ENCODE data around the gene MEST.
"Not testable (repeated sequence)": the region's sequence is repeated elsewhere in the genome, so short reads cannot be mapped to it uniquely, and the experiment has no call there.

The MEST gene

DNA sequence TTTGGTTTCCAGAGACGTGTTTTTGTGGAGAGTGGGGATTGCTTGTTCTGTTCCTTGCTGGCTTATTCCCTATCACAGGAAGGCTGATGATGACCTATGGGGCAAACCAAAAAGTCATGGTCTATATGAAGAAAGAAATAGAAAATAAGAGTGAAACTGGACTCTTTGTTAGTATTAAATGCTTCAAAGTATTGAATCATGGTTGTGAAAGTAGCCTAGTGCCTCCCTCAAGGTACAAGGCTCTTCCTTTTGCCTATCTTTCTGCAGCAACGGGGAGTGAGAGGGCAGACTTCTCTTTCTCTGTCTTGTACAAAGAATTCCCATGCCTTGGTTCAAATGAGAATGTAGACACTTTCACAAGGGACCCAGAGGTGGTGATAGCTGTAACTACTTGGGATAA is 9.0 kb downstream of the MEST start:
- no peak for TF ChIP-seq CTCF (IDR thresholded peaks at IDR 0.05; ENCODE audit: insufficient read depth, low read depth, low read length, missing control alignments)
- no peak for DNase-seq (ENCODE audit: low read depth)
- H3K4me3 ChIP-seq (ENCODE audit: low read depth, low read length): no peak overlapping the region

DNA sequence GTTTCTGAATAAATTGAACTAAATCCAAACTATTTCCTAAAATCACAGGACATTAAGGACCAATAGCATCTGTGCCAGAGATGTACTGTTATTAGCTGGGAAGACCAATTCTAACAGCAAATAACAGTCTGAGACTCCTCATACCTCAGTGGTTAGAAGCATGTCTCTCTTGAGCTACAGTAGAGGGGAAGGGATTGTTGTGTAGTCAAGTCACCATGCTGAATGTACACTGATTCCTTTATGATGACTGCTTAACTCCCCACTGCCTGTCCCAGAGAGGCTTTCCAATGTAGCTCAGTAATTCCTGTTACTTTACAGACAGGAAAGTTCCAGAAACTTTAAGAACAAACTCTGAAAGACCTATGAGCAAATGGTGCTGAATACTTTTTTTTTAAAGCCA is 13.9 kb downstream of the MEST start:
- no peak for DNase-seq (ENCODE audit: low read depth)
- no peak overlapping the region for H3K4me3 ChIP-seq (ENCODE audit: low read depth, low read length)
- TF ChIP-seq CTCF (IDR thresholded peaks at IDR 0.05; ENCODE audit: insufficient read depth, low read depth, low read length, missing control alignments): no peak

DNA sequence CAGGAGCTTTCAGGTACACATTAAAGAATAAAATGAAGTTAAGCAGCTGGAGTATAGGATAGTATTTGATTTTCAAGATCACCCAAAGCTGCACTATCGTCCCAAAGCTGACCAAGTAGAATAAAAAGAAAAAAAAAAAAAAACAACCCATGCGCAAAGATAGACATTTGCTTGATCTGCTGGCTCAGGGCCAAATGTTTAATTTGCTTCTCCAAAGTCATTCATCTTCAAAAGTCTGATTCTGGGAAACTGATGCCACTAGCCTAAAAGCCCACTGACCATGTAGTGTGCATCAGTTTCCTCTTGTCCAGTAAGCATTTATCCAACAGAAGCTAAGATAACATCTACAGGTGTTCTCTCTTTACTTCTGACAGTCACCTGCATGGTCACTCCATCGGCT is 14.5 kb downstream of the MEST start:
- no peak for TF ChIP-seq CTCF (IDR thresholded peaks at IDR 0.05; ENCODE audit: insufficient read depth, low read depth, low read length, missing control alignments)
- H3K4me3 ChIP-seq (ENCODE audit: low read depth, low read length): no peak overlapping the region
- no peak for DNase-seq (ENCODE audit: low read depth)

DNA sequence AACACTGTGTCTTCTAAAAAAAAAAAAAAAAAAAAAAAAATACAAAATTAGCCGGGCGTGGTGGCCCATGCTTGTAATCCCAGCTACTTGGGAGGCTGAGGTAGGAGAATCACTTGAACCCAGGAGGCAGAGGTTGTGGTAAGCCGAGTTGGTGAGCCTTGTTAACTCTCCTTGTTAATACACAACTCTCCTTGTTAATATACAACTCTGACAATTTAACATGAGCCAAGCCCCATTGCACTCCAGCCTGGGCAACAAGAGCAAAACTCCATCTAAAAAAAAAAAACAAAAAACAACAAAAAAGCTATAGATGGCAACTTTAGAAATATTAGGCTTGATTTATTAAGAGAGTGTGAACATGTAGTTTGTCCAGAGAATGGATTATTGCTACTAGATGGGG is 20.2 kb downstream of the MEST start:
- not testable (repeated sequence) for DNase-seq (ENCODE audit: low read depth)

DNA sequence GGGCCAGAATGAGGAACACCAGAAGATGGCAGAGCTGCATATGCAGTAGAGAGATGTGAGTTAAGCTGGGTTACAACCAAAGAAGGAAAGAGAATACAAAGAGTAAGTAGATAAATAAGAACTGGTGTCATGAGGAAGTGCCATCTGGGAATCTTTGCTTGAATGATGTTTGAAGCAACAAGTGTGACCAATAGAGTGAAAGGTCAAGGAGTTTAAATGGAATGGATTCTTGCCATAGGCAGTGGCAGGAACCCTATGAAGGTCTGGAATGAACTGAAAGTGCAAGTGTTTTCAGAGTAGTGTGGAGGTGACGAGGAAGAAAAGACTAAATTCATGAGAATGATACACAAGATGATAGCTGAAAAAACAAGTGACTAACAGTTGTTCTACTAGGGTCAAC is 21.6 kb downstream of the MEST start:
- no peak overlapping the region for H3K4me3 ChIP-seq (ENCODE audit: low read depth, low read length)
- no peak for TF ChIP-seq CTCF (IDR thresholded peaks at IDR 0.05; ENCODE audit: insufficient read depth, low read depth, low read length, missing control alignments)
- DNase-seq (ENCODE audit: low read depth): no peak

More for the DNA sequence above, 20.2 kb downstream of the MEST start:
- not testable (repeated sequence) for H3K4me3 ChIP-seq (ENCODE audit: low read depth, low read length)

DNA sequence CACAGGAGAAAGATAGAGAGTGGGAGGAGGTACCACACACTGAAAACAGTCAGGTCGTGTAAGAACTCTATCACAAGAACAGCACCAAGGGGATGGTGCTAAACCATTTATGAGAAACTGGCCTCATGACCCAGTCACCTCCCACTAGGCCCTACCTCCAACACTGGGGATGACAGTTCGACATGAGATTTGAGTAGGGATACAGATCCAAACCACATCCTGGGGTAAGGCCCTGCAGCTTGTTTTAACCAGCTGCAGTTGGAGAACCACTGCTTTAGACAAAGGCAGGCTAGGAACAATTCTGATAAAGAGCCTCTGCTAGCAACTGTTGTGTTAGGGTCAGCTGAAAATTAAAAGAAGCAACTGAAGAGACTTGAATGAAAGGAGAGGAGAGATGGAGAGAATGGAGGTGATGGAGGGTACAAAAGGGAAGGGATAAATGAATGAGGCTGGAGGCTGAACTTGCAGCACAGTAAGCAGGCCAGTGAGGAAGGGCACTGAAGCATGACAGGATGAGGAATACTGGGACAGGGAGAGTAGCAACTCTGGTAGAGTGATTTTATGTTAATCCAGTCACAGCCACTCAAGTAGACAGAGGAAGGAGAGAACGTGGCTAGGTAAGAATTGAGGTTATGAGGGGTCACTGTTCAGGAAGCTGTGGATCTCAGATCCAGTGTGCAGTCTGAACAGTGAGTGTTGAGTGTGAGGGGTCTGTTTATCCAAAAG is 23.6 kb downstream of the MEST start:
- H3K4me3 ChIP-seq (ENCODE audit: low read depth, low read length): no peak overlapping the region
- no peak for DNase-seq (ENCODE audit: low read depth)
- TF ChIP-seq CTCF (IDR thresholded peaks at IDR 0.05; ENCODE audit: insufficient read depth, low read depth, low read length, missing control alignments): no peak

DNA sequence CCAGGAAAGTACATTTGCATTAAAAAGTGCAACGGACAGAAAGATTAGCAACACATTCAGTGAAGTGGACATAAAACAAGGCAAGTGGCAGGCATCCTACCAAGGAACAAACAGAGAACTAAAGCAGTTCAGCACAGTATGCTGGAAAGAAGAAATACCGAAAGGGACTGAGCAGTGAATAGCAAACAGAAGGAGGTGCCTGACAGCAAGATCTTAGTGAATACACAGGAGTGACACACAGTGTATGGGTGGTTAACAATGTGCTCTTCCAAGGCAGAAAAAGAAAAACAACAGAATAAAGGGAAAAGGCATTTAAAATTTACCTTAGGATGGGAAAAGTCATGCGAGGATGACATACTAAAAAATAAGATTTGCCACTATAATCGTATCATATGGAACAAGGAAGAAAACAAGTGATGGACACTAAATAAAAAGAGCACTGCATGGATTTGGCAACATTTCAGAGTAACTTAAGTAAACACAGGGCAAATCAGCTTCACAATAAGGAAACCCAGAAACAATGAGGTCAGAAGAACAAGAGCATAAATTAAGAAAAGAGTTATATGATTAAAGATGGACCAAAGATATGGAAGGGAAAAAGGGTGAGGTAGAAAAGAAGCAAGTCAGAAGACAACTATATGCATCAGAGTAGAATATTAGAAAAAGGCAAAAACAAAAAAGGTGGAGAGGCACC is 29.5 kb downstream of the MEST start:
- DNase-seq (ENCODE audit: low read depth): no peak
- H3K4me3 ChIP-seq (ENCODE audit: low read depth, low read length): no peak overlapping the region
- no peak for TF ChIP-seq CTCF (IDR thresholded peaks at IDR 0.05; ENCODE audit: insufficient read depth, low read depth, low read length, missing control alignments)

DNA sequence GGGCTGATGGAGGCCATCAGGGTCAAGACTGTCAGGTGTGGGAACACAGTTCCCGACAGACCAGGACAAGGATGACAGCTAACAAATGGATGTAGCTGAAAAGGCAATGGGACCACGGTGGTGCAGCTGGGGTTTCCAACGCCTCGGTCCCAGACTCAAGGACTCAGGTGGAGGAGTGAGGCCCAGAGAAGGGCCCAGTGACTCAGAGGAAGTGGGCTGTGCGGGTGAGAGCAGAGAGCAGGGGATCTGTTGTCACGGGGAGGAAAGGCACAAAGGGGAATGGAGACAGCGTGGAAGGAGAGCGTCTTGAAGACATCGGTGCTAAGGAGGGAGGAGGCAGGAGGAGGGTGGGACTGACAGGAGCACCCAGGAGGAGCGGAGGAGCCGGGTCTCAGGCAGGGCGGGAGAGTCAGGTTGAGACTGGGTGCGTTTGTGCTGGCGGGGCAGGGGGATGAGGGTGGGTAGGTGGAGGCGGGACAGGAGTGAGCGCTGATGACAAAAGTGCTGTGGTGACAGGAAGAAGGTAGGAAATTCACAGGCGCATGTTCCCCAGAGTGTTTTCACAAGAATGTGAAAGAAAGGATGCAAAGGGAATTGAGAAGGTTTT is 31.7 kb downstream of the MEST start:
- DNase-seq (ENCODE audit: low read depth); H3K4me3 ChIP-seq (ENCODE audit: low read depth, low read length): not testable (repeated sequence)
